GF-D8 (cell line): Measurements from ENCODE around the gene CYSTM1.
"Not testable (repeated sequence)": the region's sequence is repeated elsewhere in the genome, so short reads cannot be mapped to it uniquely, and the experiment has no call there.

Experiments
- DNase-seq: peaks from one replicate; lab custom pipeline; 2025; lab: John Stamatoyannopoulos, UW

CYSTM1 gene

DNA sequence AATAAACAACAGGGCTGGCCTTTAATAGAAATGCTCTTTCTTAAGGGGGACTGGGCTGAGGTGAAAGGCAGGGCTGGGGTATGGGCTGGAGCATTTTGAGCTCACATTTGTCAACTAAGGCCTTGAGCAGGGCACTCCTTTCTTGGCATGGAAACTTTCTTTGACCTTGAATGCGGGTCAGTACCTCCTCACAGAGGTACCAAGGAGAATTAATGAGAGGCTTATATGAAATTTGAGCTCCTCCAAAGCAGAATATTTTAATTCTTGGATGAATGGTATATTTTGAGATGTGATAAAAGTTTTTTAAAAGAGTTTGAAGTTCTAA lies 3.1 kb downstream of the CYSTM1 start:
- no peak for DNase-seq

GRCh38 chr5:140178482-140179116 lies 3.6 kb downstream of the CYSTM1 start:
- DNase-seq, result no peak

- no peak for DNase-seq
Observed at GRCh38 chr5:140181002-140181483, 6.1 kb downstream of the CYSTM1 start.

DNA sequence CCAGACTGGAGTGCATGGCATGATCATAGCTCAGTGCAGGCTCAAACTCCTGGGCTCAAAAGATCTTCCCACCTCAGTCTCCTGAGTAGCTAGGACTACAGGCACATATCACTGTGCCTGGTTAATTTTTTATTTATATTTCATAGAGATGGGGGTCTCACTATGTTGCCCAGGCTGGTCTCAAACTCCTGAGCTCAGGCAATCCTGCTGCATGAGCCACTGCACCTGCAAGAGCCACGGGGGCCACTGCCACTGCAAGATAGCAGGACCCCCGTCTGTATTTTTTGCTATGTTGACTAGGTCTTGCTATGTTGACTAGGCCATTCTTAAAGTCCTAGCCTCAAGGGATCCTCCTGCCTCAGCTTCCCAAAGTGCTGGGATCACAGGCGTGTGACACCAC lies 6.5 kb downstream of the CYSTM1 start:
- DNase-seq, result no peak

- no peak for DNase-seq
Observed at GRCh38 chr5:140182075-140182711, 7.2 kb downstream of the CYSTM1 start.

DNA sequence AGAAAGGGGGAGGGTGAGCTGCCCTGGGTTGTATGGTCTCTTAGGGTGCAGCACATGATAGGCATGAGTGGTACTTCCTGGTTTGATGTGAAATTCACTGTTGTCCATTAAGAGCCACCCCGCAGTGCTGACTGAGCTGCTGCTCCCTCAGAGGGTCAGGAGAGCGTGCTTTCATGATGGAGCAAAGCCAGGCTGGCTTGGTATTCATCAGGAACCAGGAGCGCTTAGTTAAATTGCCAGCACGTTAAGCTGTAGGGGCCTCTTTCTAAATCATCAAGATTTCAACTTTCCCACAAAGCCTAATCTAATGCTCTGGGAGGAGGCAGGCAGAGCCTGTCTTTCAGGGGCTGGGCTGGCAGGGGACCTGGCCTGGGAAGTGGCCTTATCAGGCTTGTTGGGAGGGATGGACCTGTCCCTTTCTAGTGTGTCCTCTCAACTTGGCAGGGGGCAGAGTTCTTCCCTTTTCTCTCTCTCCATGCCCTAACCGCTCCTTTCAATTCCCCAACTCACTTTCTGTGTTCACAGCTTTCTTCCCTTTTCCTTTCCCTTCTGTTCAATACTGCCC lies 7.9 kb downstream of the CYSTM1 start:
- DNase-seq, result no peak

DNA sequence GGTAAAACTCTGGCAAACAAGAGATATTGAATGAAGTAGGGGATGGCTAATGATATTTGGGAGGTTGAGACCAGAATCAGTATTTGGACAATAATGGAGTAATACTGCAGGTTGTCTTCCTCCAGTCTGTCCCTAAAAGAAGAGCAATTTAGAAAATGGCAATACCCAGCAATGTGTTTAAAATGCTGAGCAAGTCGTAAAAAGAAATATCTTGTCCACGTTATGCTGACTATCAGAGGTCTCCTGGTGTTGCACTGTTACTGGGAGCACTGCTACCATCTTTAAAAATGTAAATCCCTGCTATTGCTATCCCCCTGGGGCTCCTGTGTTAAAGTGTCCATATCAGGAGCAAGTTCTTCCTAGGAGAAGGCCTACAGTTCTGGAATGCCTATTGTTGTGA lies 10.4 kb downstream of the CYSTM1 start:
- DNase-seq, result no peak

GRCh38 chr5:140186267-140186671 lies 11.3 kb downstream of the CYSTM1 start:
- DNase-seq, result no peak

- DNase-seq, result no peak
Observed at GRCh38 chr5:140189253-140189652, 14.3 kb downstream of the CYSTM1 start.

DNA sequence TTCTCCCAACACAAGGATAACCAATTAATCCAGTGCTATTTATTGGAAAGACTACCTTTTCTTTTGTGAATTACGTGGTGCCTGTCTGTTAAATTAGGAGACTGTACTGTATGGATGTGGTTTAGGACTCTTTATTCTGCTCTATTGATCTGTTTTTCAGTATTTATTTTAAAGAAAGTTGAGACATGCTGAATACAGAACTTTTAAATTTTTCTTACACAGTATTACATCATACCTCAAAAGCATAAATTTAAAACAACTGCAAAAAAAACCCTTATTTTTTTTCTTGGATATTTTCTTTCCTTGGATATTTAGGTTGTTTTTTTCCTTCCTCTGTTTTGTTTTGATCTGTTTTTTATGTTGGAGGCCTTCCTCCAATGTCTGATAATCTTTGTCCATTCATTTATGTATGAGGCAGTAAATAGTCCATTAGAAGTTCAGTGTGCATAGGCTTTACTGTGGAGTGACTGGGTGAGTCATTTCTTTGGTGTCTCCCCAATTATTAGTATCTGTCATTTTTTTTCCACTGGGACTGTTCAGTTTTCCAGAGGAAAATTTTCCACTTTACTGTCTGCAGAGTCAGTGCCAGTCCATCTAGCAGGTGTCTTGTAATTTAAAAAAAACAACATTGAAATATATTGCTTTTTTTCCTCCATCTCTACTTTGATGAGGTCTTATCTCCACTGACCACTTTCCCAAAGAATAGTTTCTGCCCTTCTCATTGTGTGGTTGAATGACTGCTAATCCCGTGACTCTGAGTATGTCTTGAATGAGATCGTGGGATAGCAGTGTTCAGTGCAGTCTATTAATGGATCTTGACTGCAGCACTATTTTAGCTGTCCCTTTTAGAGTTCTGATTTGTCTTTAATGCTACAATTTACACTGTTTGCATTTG lies 15.2 kb downstream of the CYSTM1 start:
- no peak for DNase-seq

DNA sequence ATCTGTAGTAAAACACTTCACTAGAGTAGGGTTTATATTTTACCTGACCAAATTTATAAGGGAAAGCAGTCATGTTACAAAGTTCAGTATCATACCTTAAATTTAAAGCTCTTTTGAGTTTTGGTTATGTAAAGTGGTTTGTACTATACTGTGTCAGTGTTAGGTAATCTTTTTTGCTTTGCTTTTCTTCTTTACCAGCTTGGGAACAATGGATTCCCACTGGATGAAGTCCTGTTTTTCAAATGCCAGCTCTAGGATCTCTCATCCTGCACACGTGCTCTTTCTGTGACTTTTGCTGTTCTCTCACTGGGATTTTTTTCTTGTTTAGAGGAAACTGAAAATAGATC lies 15.9 kb downstream of the CYSTM1 start:
- no peak for DNase-seq

DNA sequence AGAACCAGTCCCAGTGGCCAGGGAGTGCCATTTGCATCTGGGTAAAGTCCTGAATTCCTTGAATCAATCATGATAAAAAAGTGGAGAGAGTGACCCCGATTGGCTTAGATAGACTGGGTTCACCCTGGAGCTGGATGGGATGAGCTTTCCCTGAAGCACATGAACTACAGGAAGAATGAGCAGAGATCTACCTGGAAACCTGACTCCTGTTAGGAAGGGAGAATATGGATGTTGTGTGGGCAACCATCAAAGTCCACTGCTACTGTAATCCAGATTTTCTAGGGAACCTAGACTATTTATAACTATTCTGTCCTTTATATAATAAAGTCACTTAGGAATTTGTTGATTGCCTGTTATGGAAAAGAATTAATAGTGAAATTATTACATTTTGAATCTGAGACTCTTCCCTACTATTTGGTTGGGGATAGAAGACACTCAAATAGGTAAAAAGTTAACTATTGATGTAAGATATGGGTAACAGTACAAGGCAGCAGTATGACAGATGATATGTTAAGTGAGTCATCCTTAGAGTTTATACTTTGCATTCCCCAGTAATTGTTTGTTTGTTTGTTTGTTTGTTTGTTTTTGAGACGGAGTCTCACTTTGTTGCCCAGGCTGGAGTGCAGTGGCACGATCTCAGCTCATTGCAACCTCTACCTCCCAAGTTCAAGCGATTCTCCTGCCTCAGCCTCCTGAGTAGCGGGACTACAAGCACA lies 17.9 kb downstream of the CYSTM1 start:
- DNase-seq, result no peak

- DNase-seq, result no peak
Observed at GRCh38 chr5:140194662-140195061, 19.7 kb downstream of the CYSTM1 start.

GRCh38 chr5:140196115-140196814 lies 21.3 kb downstream of the CYSTM1 start:
- no peak for DNase-seq

GRCh38 chr5:140197023-140197422 lies 22.0 kb downstream of the CYSTM1 start:
- DNase-seq, result no peak

GRCh38 chr5:140198915-140199314 lies 23.9 kb downstream of the CYSTM1 start:
- DNase-seq, result not testable (repeated sequence)

DNA sequence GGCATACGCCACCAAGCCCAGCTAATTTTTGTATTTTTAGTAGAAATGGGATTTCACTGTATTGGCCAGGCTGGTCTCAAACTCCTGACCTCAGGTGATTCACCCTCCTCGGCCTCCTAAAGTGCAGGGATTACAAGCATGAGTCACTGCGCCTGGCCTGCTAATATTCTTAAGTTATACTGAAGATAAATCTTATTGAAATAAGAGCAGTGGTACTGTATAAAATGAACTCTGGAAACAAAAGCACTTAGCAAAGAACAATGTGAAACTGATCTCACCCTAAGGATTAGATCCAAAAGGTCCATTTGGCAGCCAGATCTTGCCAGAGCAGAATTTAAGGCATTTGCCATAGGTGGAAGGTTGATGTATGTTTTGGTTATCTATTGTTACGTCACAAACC lies 27.1 kb downstream of the CYSTM1 start:
- DNase-seq, result no peak

- DNase-seq, result no peak
Observed at GRCh38 chr5:140202610-140203009, 27.6 kb downstream of the CYSTM1 start.

DNA sequence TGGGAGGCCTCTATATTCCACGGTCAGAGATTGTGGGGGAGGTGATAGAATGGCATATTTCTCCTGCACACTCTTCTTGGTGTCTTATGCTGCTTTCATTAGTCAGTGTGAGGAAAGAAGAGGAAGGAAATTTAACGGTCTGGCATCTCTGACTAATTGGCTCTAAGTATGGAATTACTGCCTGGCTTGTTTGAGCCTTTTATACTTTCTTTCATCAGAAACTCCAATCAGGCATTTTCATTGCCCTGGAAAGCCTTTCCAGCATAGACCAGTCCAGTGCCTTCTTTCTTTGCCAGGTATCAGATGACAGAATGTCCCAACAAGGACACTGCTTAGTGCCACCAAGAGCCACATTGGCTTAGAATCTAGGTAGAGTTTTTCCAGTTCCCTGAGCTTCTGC lies 30.2 kb downstream of the CYSTM1 start:
- DNase-seq, result no peak

DNA sequence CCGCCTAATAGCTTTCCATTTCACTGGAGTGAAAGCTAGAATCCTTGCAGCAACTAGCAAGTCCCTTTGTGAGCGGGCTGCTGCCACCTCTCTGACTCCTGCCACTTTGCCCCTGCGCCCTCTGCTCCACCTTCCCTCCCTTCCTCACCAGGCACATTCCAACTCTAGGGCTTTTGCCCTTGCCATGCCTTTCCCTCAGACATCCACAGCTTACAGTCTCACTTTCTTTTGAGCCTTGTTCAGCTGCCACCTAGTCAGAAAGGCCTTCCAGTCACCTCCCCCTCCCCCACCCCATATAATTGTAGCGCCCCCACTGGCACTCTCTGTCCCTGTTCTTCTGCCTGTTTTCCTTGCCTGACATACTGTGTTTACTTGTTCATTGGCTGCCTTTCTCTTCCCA lies 31.0 kb downstream of the CYSTM1 start:
- no peak for DNase-seq

- DNase-seq, result no peak
Observed at GRCh38 chr5:140207250-140207964, 32.4 kb downstream of the CYSTM1 start.
